Testis (tissue), 2 donors: ENCODE measurements around the gene TTC22.

Source experiments
- POLR2A ChIP-seq: fragments of 450-650 bp; IDR thresholded peaks from one replicate; pipeline ENCODE4 v1.6.1; 2017; ENCODE audit warnings: antibody characterized with exemption, mild to moderate bottlenecking, moderate library complexity
- TF ChIP-seq, protein P1 (sequence below), 3 experiments: fragments of 450-650 bp in 2 of 3; fragments of 200-600 bp in 1 of 3; sonication (generic) in 1 of 3; IDR thresholded peaks; one replicate each; pipeline ENCODE4 v1.5.1; 2016 to 2019; ENCODE audit warnings: antibody characterized with exemption in 3 of 3, mild to moderate bottlenecking in 2 of 3, moderate library complexity in 1 of 3

DNA sequence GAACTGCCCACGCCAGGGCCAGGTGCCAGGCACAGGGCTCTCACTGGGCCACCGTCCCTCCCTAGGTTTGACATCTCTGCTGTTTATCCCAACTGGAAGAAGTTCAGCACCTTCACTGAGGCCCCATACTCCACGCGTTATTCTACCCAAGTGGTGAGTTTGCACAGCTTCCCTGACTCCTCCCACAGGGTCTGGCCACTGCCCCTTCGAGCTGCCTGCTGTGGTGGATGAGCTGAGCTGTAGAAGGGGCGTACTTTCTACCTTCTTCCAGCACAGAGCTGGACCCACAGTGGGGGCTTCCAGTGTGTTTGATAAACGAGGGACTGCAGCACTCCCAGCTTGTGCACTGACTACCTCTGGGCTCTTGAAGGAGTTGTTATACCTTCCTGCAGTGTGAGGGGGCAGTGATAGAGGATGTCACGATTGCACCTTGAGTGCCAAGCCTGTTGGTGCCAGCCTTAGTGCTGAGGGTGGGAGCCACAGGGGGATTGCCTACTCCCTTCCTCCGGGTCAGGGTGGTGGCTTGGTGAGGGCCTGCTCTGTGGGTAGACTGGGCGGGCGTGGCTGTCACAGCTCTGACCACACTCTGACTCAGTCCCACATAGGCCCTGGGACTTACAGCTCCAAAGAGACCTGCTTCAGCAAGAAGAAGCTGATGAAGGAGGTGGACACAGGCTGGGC, 5.9 kb upstream of the TTC22 start:
- no peak for TF ChIP-seq POLR2A
- TF ChIP-seq, protein P1, sequence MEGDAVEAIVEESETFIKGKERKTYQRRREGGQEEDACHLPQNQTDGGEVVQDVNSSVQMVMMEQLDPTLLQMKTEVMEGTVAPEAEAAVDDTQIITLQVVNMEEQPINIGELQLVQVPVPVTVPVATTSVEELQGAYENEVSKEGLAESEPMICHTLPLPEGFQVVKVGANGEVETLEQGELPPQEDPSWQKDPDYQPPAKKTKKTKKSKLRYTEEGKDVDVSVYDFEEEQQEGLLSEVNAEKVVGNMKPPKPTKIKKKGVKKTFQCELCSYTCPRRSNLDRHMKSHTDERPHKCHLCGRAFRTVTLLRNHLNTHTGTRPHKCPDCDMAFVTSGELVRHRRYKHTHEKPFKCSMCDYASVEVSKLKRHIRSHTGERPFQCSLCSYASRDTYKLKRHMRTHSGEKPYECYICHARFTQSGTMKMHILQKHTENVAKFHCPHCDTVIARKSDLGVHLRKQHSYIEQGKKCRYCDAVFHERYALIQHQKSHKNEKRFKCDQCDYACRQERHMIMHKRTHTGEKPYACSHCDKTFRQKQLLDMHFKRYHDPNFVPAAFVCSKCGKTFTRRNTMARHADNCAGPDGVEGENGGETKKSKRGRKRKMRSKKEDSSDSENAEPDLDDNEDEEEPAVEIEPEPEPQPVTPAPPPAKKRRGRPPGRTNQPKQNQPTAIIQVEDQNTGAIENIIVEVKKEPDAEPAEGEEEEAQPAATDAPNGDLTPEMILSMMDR (IDR thresholded peaks at IDR 0.05): no peak
